GM19193 (cell line): ENCODE measurements around the gene REPIN1.

Source experiments
- POLR2A ChIP-seq: IDR thresholded peaks from 4 replicates; pipeline ENCODE4 v1.6.1; 2011; ENCODE audit not compliant: insufficient read depth, insufficient read length; ENCODE audit errors: extremely low read depth

The REPIN1 gene

DNA sequence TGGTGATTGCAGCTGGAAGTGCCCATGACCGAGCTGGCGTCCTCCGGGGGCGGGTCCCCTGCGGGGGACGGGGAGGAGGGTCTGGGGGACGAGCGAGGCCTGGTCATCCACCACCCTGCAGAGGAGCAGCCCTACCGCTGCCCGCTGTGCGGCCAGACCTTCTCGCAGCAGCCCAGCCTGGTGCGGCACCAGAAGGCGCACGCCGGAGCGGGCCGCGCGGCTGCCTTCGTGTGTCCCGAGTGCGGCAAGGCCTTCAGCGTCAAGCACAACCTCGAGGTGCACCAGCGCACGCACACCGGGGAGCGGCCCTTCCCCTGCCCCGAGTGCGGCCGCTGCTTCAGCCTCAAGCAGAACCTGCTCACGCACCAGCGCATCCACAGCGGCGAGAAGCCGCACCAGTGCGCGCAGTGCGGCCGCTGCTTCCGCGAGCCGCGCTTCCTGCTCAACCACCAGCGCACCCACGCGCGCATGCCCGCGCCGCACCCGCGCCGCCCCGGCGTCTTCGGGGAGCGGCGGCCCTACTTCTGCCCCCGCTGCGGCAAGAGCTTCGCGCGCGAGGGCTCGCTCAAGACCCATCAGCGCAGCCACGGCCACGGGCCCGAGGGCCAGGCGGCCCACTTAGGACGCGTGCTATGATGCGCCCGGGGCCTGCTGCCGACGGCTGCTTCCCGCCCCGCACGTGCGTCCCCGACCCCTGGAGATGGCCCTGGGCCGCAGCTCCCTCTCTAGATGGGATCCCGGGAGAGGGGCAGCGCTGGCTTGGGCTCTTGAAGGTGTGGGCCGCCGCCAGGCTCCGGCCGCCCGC is 39.2 kb downstream of the REPIN1 start:
- TF ChIP-seq POLR2A: peak; percentile 38

DNA sequence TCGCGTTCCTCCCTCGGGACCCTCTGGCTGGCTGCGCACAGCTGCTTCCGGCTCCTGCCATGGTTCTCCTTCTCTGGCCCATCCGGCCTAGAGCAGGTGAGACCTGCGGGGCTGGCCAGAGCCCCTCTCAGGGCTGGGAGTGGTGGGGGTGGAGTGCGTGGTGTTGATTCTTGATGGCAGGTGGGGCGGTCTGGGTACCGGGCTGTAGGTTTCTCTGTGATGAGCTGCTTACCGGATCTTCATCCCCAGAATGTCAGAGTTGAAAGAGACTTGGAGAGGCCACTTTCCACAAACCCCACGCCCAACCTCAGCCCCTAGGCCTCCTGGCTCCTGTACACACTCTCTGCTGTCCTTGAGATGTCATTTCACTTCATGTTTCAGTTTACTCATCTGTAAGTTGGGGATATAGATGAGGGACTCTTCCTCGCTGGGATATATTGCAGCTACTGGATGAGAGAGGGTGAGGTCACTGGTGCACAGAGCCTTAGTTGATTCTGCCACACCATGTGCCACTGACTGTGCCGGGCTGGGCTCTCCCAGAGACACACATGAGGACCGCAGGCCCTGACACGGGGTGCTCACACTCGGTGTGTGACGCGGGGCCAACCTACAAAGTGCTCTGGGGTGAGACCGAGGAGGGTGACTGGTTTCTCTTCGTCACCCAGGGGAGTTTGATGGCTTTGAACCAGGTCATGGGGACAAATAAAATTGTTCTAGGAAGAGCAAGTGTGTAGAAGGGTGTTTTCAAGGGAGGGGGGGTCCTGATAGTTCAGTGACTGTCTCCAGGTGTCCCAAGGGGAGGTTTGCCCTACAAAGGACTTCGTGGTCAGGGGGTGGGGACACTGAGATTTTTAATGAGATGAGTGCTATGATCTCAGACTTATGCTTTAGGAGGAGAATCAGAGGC is 40.0 kb downstream of the REPIN1 start:
- no peak for TF ChIP-seq POLR2A

DNA sequence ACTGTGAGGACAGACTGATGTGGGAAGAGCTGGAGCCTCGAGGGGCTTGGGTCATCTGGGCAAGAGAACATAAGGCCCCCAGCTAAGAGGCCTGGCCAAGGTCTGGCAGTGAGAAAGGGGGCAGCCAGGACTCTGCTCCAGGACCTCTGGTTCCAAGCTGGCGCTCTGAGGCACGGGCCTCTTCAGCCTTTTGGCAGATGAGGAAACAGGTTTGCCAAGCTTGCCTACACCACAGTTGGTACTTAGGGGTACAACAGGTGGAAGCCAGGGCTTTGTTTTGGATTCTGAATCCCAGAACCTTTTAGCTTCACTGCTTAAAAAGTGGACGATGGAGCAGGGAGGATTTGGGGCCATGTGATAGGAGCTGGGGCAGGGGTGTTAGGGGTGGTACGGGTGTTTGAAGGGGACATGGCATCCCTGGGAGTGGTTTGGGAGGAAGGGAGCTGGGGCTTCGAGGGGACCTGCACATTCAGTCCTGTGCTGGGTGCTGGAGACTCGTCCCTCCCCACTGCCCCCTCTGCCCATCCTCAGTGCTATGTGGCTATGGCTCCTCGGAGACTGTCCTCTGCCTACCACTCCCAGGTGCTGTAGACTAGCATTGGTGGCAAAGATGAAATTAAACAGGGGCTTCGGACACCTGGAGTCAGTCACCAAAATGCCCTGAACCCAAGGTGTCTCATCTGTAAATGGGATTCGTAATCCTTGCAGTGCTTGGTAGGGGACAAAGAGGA is 40.8 kb downstream of the REPIN1 start:
- TF ChIP-seq POLR2A: no peak

GRCh38 chr7:150410131-150410530 is 41.5 kb downstream of the REPIN1 start:
- TF ChIP-seq POLR2A: no peak

DNA sequence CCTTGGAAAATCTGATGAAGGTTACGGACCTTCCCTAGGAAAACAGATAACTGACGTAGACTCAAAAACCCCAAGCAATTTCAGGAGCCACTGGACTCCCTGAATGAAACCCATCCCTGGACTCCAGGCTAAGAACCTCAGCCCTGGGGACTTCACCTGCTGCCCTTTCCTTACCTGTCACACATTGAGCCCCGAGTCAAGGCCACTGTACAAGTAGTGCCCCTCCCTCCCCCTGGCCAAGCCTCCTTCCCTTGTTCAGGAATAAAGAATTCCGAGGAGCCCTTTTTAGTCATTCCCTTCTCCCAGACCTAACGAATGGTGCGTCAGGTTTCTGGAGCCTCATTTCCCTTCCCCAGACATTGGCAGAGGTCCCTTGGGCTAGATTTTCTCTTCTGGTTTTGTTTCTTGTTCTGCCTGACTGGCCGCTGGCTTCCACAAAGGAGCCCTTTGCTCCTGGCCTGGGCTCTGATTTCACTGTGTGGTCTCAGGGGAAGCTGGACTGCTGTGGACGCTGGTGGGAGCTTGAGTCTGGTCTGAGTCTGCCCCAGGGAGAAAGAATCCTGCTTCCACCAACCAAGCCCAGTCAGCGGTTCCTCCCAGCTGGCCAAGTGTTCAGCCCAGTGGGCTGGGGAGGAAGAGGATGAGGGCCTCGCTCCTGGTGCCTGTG is 42.2 kb downstream of the REPIN1 start:
- no peak for TF ChIP-seq POLR2A

- TF ChIP-seq POLR2A: no peak
Observed at GRCh38 chr7:150411606-150412005, 43.0 kb downstream of the REPIN1 start.

DNA sequence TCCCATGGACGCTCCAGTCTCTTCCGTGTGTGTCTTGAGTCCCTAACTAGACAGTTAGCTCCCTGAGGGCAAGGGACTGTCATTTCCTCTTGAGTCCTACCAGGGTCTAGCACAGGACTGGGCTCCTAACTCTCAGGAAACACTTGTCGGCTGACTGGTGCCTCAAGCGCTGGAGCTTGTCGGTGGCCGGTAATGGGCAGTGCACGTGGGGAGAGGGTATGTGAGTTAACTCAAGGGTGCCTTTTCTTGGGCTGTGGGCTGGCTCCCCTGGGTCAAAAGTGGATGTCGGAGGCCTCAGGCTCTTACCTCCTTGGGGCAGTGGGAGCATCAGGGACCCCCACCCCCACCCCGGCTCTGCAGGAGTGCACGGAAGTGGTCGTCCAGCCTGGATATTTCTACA is 43.4 kb downstream of the REPIN1 start:
- no peak for TF ChIP-seq POLR2A

GRCh38 chr7:150412518-150413488 is 44.2 kb downstream of the REPIN1 start:
- no peak for TF ChIP-seq POLR2A

- no peak for TF ChIP-seq POLR2A
Observed at GRCh38 chr7:150413640-150414081, 45.0 kb downstream of the REPIN1 start.

DNA sequence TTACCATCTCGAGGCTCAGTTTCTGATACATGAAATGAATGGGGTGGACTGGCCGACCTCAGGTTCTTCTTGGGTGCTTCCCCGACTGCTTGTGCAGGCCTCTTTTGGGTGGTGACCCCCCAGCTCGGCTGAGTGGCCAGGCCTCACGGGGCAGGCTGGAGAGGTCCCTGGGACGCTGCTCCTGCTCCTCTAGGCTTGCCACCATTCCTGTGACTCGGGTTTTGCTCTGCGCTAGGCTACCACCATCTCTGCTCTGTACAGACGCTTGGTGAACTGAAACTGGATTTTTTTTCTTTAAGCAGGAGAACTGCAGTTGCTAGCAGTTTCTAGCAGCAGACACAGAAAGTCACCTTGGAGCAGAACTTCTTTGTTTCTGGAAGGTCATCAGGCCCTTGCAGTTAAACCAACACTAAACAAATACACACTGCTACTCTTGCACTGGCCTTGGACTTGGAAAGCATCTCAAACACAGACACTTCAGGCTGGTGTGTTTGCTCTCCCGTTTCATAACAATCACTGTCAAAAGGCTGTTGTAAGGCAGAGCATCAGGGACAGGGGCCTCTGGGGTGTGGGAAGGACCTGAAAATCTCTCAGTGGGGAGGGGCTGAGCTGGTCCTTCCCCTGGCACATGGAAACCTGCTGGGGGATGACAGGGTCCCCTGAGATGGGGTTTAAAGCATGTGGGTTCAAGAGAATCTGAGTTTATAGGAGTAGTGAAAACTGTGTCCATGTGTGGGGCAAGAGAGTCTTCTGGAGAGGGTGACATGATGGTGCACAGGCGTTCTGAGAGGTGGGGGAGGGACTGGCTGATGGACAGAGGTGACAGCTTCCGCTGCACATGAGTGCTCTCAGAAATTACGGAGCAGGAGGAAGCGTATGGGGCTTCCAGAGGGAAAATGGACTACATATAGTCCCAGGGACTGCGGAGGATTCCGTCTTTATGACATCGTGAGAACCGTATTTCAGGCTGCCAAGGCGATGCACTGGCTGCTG is 46.8 kb downstream of the REPIN1 start:
- TF ChIP-seq POLR2A: no peak

DNA sequence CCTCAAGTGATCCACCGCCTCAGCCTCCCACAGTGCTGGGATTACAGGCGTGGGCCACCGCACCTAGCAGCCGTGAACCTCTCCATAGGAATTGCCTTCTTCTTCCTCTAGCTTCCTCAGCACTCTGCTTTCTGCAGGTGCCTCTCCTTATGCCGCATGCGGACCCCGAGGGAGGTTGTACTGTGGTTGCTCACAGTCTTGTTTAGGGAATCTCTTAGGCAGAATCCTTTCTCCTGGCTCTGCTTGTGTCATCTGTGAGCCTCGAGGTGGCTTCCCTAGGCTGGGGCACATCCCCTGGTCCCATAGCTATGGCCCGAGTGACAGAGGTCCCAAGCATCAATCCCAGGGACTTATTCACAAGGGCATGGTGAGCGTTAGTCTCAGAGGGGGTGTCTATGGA is 48.6 kb downstream of the REPIN1 start:
- no peak for TF ChIP-seq POLR2A

GRCh38 chr7:150417863-150418262 is 49.2 kb downstream of the REPIN1 start:
- TF ChIP-seq POLR2A: no peak
